NB4 (cell line): ENCODE results near the gene SIM2.
A peak's percentile ranks its signal among the peaks of the same experiment; 100 is the strongest.

Experiments used
- DNase-seq: peaks from one replicate; pipeline ENCODE4 v3.0.0; 2010; ENCODE audit warnings: low read depth
- H3K4me3 ChIP-seq: one replicate; pipeline ENCODE4 v1.5.1; 2011; ENCODE audit warnings: mild to moderate bottlenecking, low read depth, low read length, moderate library complexity
- CTCF ChIP-seq: IDR thresholded peaks from one replicate; pipeline ENCODE4 v1.5.1; 2012; ENCODE audit warnings: low read depth, low read length
- MAX ChIP-seq: IDR thresholded peaks from 2 replicates; pipeline ENCODE4 v1.6.1; 2011; ENCODE audit warnings: low read depth, low read length
- MYC ChIP-seq: IDR thresholded peaks from 2 replicates; pipeline ENCODE4 v1.6.1; 2011; ENCODE audit warnings: low read depth, low read length
- POLR2A ChIP-seq: IDR thresholded peaks from 2 replicates; pipeline ENCODE4 v1.6.1; 2011; ENCODE audit warnings: mild to moderate bottlenecking; ENCODE audit not compliant: insufficient read length; ENCODE audit errors: extremely low read depth

The SIM2 gene

GRCh38 chr21:36788120-36788638, 89.3 kb downstream of the SIM2 start:
- TF ChIP-seq MAX: peak; percentile 98
- peak; percentile 90 for TF ChIP-seq MYC
- TF ChIP-seq POLR2A: no peak
- peak; percentile 93 for DNase-seq
- peak overlapping the region; percentile 53 for H3K4me3 ChIP-seq

GRCh38 chr21:36790616-36791015, 91.7 kb downstream of the SIM2 start:
- DNase-seq: peak; percentile 17
- H3K4me3 ChIP-seq: no peak overlapping the region
- TF ChIP-seq MAX (no peak), POLR2A (no peak), MYC (no peak)

- no peak for TF ChIP-seq MAX
- TF ChIP-seq MYC: no peak
- no peak for TF ChIP-seq CTCF
- no peak for TF ChIP-seq POLR2A
- no peak overlapping the region for H3K4me3 ChIP-seq
- DNase-seq: no peak
Measured at GRCh38 chr21:36791180-36791579, 92.3 kb downstream of the SIM2 start.

GRCh38 chr21:36791695-36792470, 93.0 kb downstream of the SIM2 start:
- DNase-seq: no peak
- H3K4me3 ChIP-seq: no peak overlapping the region
- no peak for TF ChIP-seq POLR2A
- TF ChIP-seq MYC: no peak
- TF ChIP-seq CTCF: no peak
- TF ChIP-seq MAX: no peak

GRCh38 chr21:36792505-36792967, 93.6 kb downstream of the SIM2 start:
- TF ChIP-seq CTCF (no peak), POLR2A (no peak), MAX (no peak), MYC (no peak)
- no peak overlapping the region for H3K4me3 ChIP-seq
- peak; percentile 8 for DNase-seq

- H3K4me3 ChIP-seq: no peak overlapping the region
- no peak for TF ChIP-seq MAX
- TF ChIP-seq CTCF: no peak
- no peak for TF ChIP-seq POLR2A
- no peak for TF ChIP-seq MYC
- DNase-seq: no peak
Measured at GRCh38 chr21:36796070-36796469, 97.2 kb downstream of the SIM2 start.
